Kidney (tissue), 14 donors: ENCODE results near the gene RASGRP2. TPM values are rescaled to one million over a fixed set of nuclear protein-coding genes. Genes with fewer than 3 reads are reported as not detected.

Source experiments
- DNase-seq, 5 donors: peaks; one replicate each; pipeline ENCODE4 v3.0.0-alpha.2; 2013 to 2020
- FAIRE-seq: peaks from 2 replicates; lab custom pipeline; 2012; peaks lifted over from hg19 to GRCh38; lab: Jason Lieb, UNC
- H3K27ac ChIP-seq, 2 donors: one replicate each; pipeline ENCODE4 v1.7.0; 2013; ENCODE audit warnings: low read depth in 2 of 2, low read length in 2 of 2, inconsistent platforms in 1 of 2
- H3K27me3 ChIP-seq: one replicate; pipeline ENCODE4 v1.7.1; 2013; ENCODE audit warnings: low read length, inconsistent platforms; ENCODE audit not compliant: control insufficient read depth, insufficient read depth
- H3K36me3 ChIP-seq, 3 donors: one replicate each; pipeline versions ENCODE4 v1.7.0 to v1.7.1; 2013; ENCODE audit warnings: low read length in 3 of 3, control low read depth in 1 of 3, inconsistent platforms in 1 of 3; ENCODE audit not compliant: insufficient read depth in 3 of 3, control insufficient read depth in 2 of 3
- H3K4me1 ChIP-seq, 3 donors: one replicate each; pipeline versions ENCODE4 v1.7.0 to v1.7.1; 2013; ENCODE audit warnings: low read length in 3 of 3, inconsistent platforms in 1 of 3, low read depth in 1 of 3; ENCODE audit not compliant: control insufficient read depth in 2 of 3, insufficient read depth in 2 of 3
- H3K4me3 ChIP-seq, 3 donors: one replicate each; pipeline versions ENCODE4 v1.7.0 to v1.8.1; 2013; ENCODE audit warnings: low read length in 3 of 3, control low read depth in 1 of 3, inconsistent platforms in 1 of 3
- H3K9ac ChIP-seq, 3 donors: one replicate each; pipeline versions ENCODE4 v1.7.0 to v1.7.1; 2013; ENCODE audit warnings: low read length in 3 of 3, control low read depth in 1 of 3, inconsistent platforms in 1 of 3
- H3K9me3 ChIP-seq, 3 donors: one replicate each; pipeline versions ENCODE4 v1.7.0 to v1.7.1; 2013; ENCODE audit warnings: low read length in 3 of 3, control low read depth in 1 of 3, inconsistent platforms in 1 of 3; ENCODE audit not compliant: control insufficient read depth in 2 of 3, insufficient read depth in 1 of 3
- CTCF ChIP-seq: IDR thresholded peaks from 3 replicates; pipeline ENCODE4 v1.5.1; 2012; ENCODE audit warnings: mild to moderate bottlenecking, moderate library complexity, borderline replicate concordance; ENCODE audit not compliant: insufficient read depth; ENCODE audit errors: extremely low read depth
- intact Hi-C: fragments of 100-400 bp; cut with DNase I; formaldehyde crosslinking; loops from one replicate; pipeline ENCODE4 v1.11.1; 2022
- polyA plus RNA-seq: library from polyadenylated mRNA; stranded (reverse); fragments of 350-450 nt; fragmentation: Illumina TruSeq; extraction: RNeasy Lipid Tissue Mini Kit (QIAGEN cat#74804); gene quantifications from one replicate; pipeline ENCODE4 v1.2.3, GENCODE V29; 2014; ENCODE audit warnings: low read depth, low replicate concordance; ENCODE audit not compliant: insufficient read depth
- total RNA-seq: library from RNA; stranded (reverse); fragmentation: NEBNext Ultra II Directional; extraction: Animal tissue kit (Norgen Biotek cat#: 25700); gene quantifications from one replicate; pipeline ENCODE4 v1.2.1, GENCODE V29; 2021
- donor health status: control.
- donor health status: control.
- donor health status: control.
- donor health status: control.
- donor health status: control.
- donor health status: DM: yes; HTN: yes; CAD: no.
- donor health status: Normal renal cell carcinoma (clear cell type).

The RASGRP2 gene
- total and polyA plus RNA-seq, 2 donors from 2014 or later: 14.1 to 42.6 TPM

GRCh38 chr11:64742889-64743590 is 902 bp downstream of the RASGRP2 start:
- intact Hi-C loops: no loop called here
- H3K4me3 ChIP-seq: peak overlapping the region in 2 of 3 donors; percentile 48 to 56
- peak; percentile 40 to 96 (median 58) for DNase-seq
- peaks cover 6% of the 10 kb centered on the region for H3K27me3 ChIP-seq
- no peaks in the 10 kb centered on the region for H3K36me3 ChIP-seq
- no peak overlapping the region for H3K9ac ChIP-seq
- peak overlapping the region; percentile 5 to 67 for H3K27ac ChIP-seq
- H3K9me3 ChIP-seq: no peaks in the 10 kb centered on the region
- H3K4me1 ChIP-seq: peaks cover 0 to 10% (median 3%) of the 10 kb centered on the region in 3 donors
- FAIRE-seq: no peak
- TF ChIP-seq CTCF: peak; percentile 56

- H3K27ac ChIP-seq: peak overlapping the region; percentile 5 to 51
Observed at GRCh38 chr11:64742087-64742888, 1.7 kb downstream of the RASGRP2 start.

GRCh38 chr11:64741375-64742086 is 2.4 kb downstream of the RASGRP2 start:
- no peaks in the 10 kb centered on the region for H3K9me3 ChIP-seq
- no peak for TF ChIP-seq CTCF
- peak in 1 of 5 donors; percentile 61 for DNase-seq
- no peaks in the 10 kb centered on the region for H3K36me3 ChIP-seq
- no peak for FAIRE-seq
- peaks cover 0 to 10% (median 3%) of the 10 kb centered on the region in 3 donors for H3K4me1 ChIP-seq
- H3K27me3 ChIP-seq: peaks cover 6% of the 10 kb centered on the region
- H3K4me3 ChIP-seq: peak overlapping the region in 1 of 3 donors; percentile 48
- H3K27ac ChIP-seq: no peak overlapping the region
- no peak overlapping the region for H3K9ac ChIP-seq
- intact Hi-C loops: no loop called here

More at GRCh38 chr11:64742087-64742888, 1.7 kb downstream of the RASGRP2 start:
- peak in 4 of 5 donors; percentile 54 to 84 (median 66) for DNase-seq
- Histone ChIP-seq H3K4me3 (peak overlapping the region in 2 of 3 donors; percentile 48 to 56), H3K9ac (no peak overlapping the region), H3K9me3 (no peaks in the 10 kb centered on the region), H3K27me3 (peaks cover 6% of the 10 kb centered on the region), H3K36me3 (no peaks in the 10 kb centered on the region), H3K4me1 (peaks cover 0 to 10% (median 3%) of the 10 kb centered on the region in 3 donors)
- intact Hi-C loops: no loop called here
- no peak for FAIRE-seq
- no peak for TF ChIP-seq CTCF
